ENCODE results near the gene SLC11A1. TPM values are rescaled to one million over a fixed set of nuclear protein-coding genes. Genes with fewer than 3 reads are reported as not detected.

The SLC11A1 gene
- total and polyA plus RNA-seq, 2 of the 4 experiments (the other 2 are of a cell fraction): under 0.01 to 0.07 TPM

GRCh38 chr2:218344090-218344754 lies 37.9 kb upstream of the SLC11A1 start:
- Histone ChIP-seq H2BK15ac (ENCODE audit: low read depth, low read length) (no peak overlapping the region), H3K9ac (ENCODE audit: low read depth, low read length) (no peak overlapping the region), H3K9me3 (ENCODE audit: control insufficient read depth, insufficient read depth, low read length) (no peaks in the 10 kb centered on the region), H3K36me3 (ENCODE audit: control insufficient read depth, insufficient read depth, low read length) (no peaks in the 10 kb centered on the region), H3K18ac (ENCODE audit: low read depth, low read length) (no peak overlapping the region), H4K5ac (ENCODE audit: low read depth, low read length) (no peak overlapping the region), H2BK120ac (ENCODE audit: low read depth, low read length) (no peak overlapping the region), H3K4me3 (ENCODE audit: insufficient read depth, low read depth, low read length) (no peak overlapping the region), H2AK9ac (replicated peaks; ENCODE audit: low read depth, low read length, poor library complexity) (no peak overlapping the region), H4K8ac (ENCODE audit: low read depth in 2 of 2, low read length in 2 of 2) (no peak overlapping the region), H3K4me1 (ENCODE audit: control insufficient read depth, insufficient read depth, low read length) (peaks cover 8% of the 10 kb centered on the region; the same call in 1 of the 2 replicates), H4K20me1 (ENCODE audit: insufficient read depth, low read length) (no peaks in the 10 kb centered on the region), H3K56ac (ENCODE audit: extremely low read depth, insufficient read depth, low read length) (no peak overlapping the region), H3K27me3 (ENCODE audit: control insufficient read depth, insufficient read depth, low read length) (no peaks in the 10 kb centered on the region; the same call in 1 of the 2 replicates), H3K79me1 (ENCODE audit: low read depth in 1 of 2, low read length in 2 of 2) (no peaks in the 10 kb centered on the region), H3K4ac (ENCODE audit: low read depth, low read length) (no peak overlapping the region), H3K23ac (ENCODE audit: low read depth, low read length) (no peak overlapping the region), H3K14ac (replicated peaks; ENCODE audit: low read depth, low read length) (no peak overlapping the region), H4K91ac (ENCODE audit: insufficient read depth, low read depth, low read length) (no peak overlapping the region), H3K27ac (ENCODE audit: insufficient read depth, low read length) (no peak overlapping the region), H2BK20ac (ENCODE audit: low read depth, low read length) (no peak overlapping the region), H2BK5ac (ENCODE audit: low read depth, low read length, poor library complexity, severe bottlenecking) (no peak overlapping the region), H3K9me1 (ENCODE audit: insufficient read depth, low read length) (no peaks in the 10 kb centered on the region), H3K4me2 (ENCODE audit: low read depth, low read length) (no peak overlapping the region), H2AFZ (replicated peaks; ENCODE audit: low read length, poor library complexity) (no peak overlapping the region), H2AK5ac (ENCODE audit: low read depth, low read length) (no peak overlapping the region)
- ChIA-PET CTCF (no interaction called here), POLR2A (ENCODE audit: unreplicated experiment) (no interaction called here)
- intact Hi-C loops (cut with micrococcal nuclease): no loop called here
- DNase-seq: no peak
- TF ChIP-seq RFX5 (IDR thresholded peaks at IDR 0.05; ENCODE audit: low read depth, low read length) (no peak), ELK1 (IDR thresholded peaks at IDR 0.05; ENCODE audit: borderline replicate concordance, low read depth, low read length) (no peak), RAD21 (IDR thresholded peaks at IDR 0.05; ENCODE audit: low read length) (no peak), USF2 (IDR thresholded peaks at IDR 0.05; ENCODE audit: low read depth, low read length) (no peak), FOS (IDR thresholded peaks at IDR 0.05; ENCODE audit: low read depth, low read length) (no peak), CHD1 (IDR thresholded peaks at IDR 0.05; ENCODE audit: low read depth, low read length) (no peak), MAFK (IDR thresholded peaks at IDR 0.05; ENCODE audit: low read depth, low read length) (no peak), CEBPB (IDR thresholded peaks at IDR 0.05; ENCODE audit: low read depth, low read length) (no peak), MXI1 (IDR thresholded peaks at IDR 0.05; ENCODE audit: borderline replicate concordance, low read depth, low read length) (no peak), RCOR1 (IDR thresholded peaks at IDR 0.05; ENCODE audit: insufficient replicate concordance, low read length) (no peak), POLR2A (IDR thresholded peaks at IDR 0.05; ENCODE audit: low read depth, low read length) (no peak), NFE2L2 (IDR thresholded peaks at IDR 0.05; ENCODE audit: low read depth, low read length) (no peak), CTCF (conservative IDR thresholded peaks at IDR 0.05; ENCODE audit: low read depth, low read length) (no peak), BHLHE40 (IDR thresholded peaks at IDR 0.05; ENCODE audit: low read depth, low read length) (no peak), SMC3 (IDR thresholded peaks at IDR 0.05; ENCODE audit: low read depth, low read length) (no peak), MAZ (IDR thresholded peaks at IDR 0.05; ENCODE audit: borderline replicate concordance, low read depth, low read length) (no peak)
- BruUV-seq (replicated peaks): no TSS peak
- 100% methylated on average over 3 of the region's 12 CpGs; no CpG with 5 or more reads in 1 of the 2 experiments for WGBS, 2 experiments (ENCODE audit: extremely low coverage in 2 of 2, insufficient read length in 1 of 2)
- dilution Hi-C loops (cut with HindIII; ENCODE audit: low sequenced_read_pairs, unreplicated experiment): no loop called here
- ATAC-seq (ENCODE audit: low read depth): peak; percentile 15; the same call in 1 of the 2 replicates
- in situ Hi-C loops (cut with MboI; ENCODE audit: low sequenced_read_pairs): no loop called here
